Uterus (tissue), 2 donors: ENCODE data around the gene MOB3B.

ENCODE experiments used
- CTCF ChIP-seq, 4 experiments: fragments of 200-600 bp in 2 of 4; fragments of 450-650 bp in 2 of 4; sonication (generic) in 2 of 4; IDR thresholded peaks; one replicate each; pipeline ENCODE4 v1.5.1; 2016 to 2019; ENCODE audit warnings: antibody characterized with exemption in 4 of 4, mild to moderate bottlenecking in 2 of 4, moderate library complexity in 1 of 4
- POLR2A ChIP-seq, 2 donors: fragments of 450-650 bp; IDR thresholded peaks; one replicate each; pipeline ENCODE4 v1.6.1; 2016; ENCODE audit warnings: antibody characterized with exemption in 2 of 2, mild to moderate bottlenecking in 1 of 2, moderate library complexity in 1 of 2

GRCh38 chr9:27336829-27337228, 192.8 kb downstream of the MOB3B start:
- TF ChIP-seq POLR2A (IDR thresholded peaks at IDR 0.05): no peak
- no peak for TF ChIP-seq CTCF (IDR thresholded peaks at IDR 0.05)
